ENCODE data around the gene AP3B2. TPM values are rescaled to one million over a fixed set of nuclear protein-coding genes. Genes with fewer than 3 reads are reported as not detected.
A peak's percentile ranks its signal among the peaks of the same experiment; 100 is the strongest.

AP3B2 gene
- total RNA-seq, 1 donor: 0.43 TPM

- H3K4me3 ChIP-seq (ENCODE audit: low read depth, low read length): no peak overlapping the region
- no peak for DNase-seq (ENCODE audit: low read depth)
- no peak for TF ChIP-seq CTCF (IDR thresholded peaks at IDR 0.05; ENCODE audit: insufficient read depth, low read depth, low read length)
These were observed 45.7 kb downstream of the AP3B2 start for GRCh38 chr15:82664021-82664420.

- no peak for TF ChIP-seq CTCF (IDR thresholded peaks at IDR 0.05; ENCODE audit: insufficient read depth, low read depth, low read length)
- no peak overlapping the region for H3K4me3 ChIP-seq (ENCODE audit: low read depth, low read length)
- DNase-seq (ENCODE audit: low read depth): peak; percentile 57
These were observed 46.5 kb downstream of the AP3B2 start for GRCh38 chr15:82663186-82663600.

- H3K4me3 ChIP-seq (ENCODE audit: low read depth, low read length): no peak overlapping the region
- TF ChIP-seq CTCF (IDR thresholded peaks at IDR 0.05; ENCODE audit: insufficient read depth, low read depth, low read length): no peak
- no peak for DNase-seq (ENCODE audit: low read depth)
These were observed 47.0 kb downstream of the AP3B2 start for GRCh38 chr15:82662641-82663040.

GRCh38 chr15:82660378-82660777 lies 49.3 kb downstream of the AP3B2 start:
- no peak overlapping the region for H3K4me3 ChIP-seq (ENCODE audit: low read depth, low read length)
- no peak for DNase-seq (ENCODE audit: low read depth)
- TF ChIP-seq CTCF (IDR thresholded peaks at IDR 0.05; ENCODE audit: insufficient read depth, low read depth, low read length): no peak

GRCh38 chr15:82656641-82657266 lies 52.9 kb downstream of the AP3B2 start:
- no peak overlapping the region for H3K4me3 ChIP-seq (ENCODE audit: low read depth, low read length)
- no peak for DNase-seq (ENCODE audit: low read depth)
- TF ChIP-seq CTCF (IDR thresholded peaks at IDR 0.05; ENCODE audit: insufficient read depth, low read depth, low read length): no peak

GRCh38 chr15:82655606-82656005 lies 54.1 kb downstream of the AP3B2 start:
- H3K4me3 ChIP-seq (ENCODE audit: low read depth, low read length): no peak overlapping the region
- no peak for DNase-seq (ENCODE audit: low read depth)
- TF ChIP-seq CTCF (IDR thresholded peaks at IDR 0.05; ENCODE audit: insufficient read depth, low read depth, low read length): no peak
